Ascending aorta (tissue), 2 donors: ENCODE data around the gene ZNF555. TPM values are rescaled to one million over a fixed set of nuclear protein-coding genes. Genes with fewer than 3 reads are reported as not detected.
"Not testable (repeated sequence)": the region's sequence is repeated elsewhere in the genome, so short reads cannot be mapped to it uniquely, and the experiment has no call there.

Experiments used
- DNase-seq, 2 donors: peaks; one replicate each; pipeline ENCODE4 v3.0.0-alpha.2; 2019; ENCODE audit warnings: low spot score in 2 of 2
- H3K27ac ChIP-seq, 2 donors: fragments of 200-600 bp; sonication (generic); one replicate each; pipeline ENCODE4 v1.5.1; 2016 to 2017; ENCODE audit warnings: mild to moderate bottlenecking in 1 of 2
- H3K27me3 ChIP-seq: fragments of 200-600 bp; sonication (generic); one replicate; pipeline ENCODE4 v1.5.1; 2017
- H3K36me3 ChIP-seq, 2 donors: fragments of 200-600 bp; sonication (generic); one replicate each; pipeline ENCODE4 v1.5.1; 2016
- H3K4me1 ChIP-seq, 2 donors: fragments of 200-600 bp; sonication (generic); one replicate each; pipeline ENCODE4 v1.5.1; 2016 to 2017; ENCODE audit warnings: mild to moderate bottlenecking in 1 of 2
- H3K4me3 ChIP-seq, 2 donors: fragments of 200-600 bp; sonication (generic); one replicate each; pipeline ENCODE4 v1.5.1; 2016 to 2017; ENCODE audit warnings: mild to moderate bottlenecking in 1 of 2
- H3K9me3 ChIP-seq, 2 donors: fragments of 200-600 bp; sonication (generic); one replicate each; pipeline ENCODE4 v1.5.1; 2016
- intact Hi-C: fragments of 100-400 bp; cut with DNase I; formaldehyde crosslinking; loops from one replicate; pipeline ENCODE4 v1.15.1; 2023
- total RNA-seq: library from RNA; depleted of rRNA; stranded (reverse); fragments of >200 nt; gene quantifications from one replicate; pipeline ENCODE4 v1.1.0, GENCODE V29; 2016
- TF ChIP-seq, protein P1 (sequence below), 3 experiments: fragments of 200-600 bp in 2 of 3; fragments of 450-650 bp in 1 of 3; sonication (generic) in 2 of 3; IDR thresholded peaks; one replicate each; pipeline ENCODE4 v1.5.1; 2016 to 2019; ENCODE audit warnings: antibody characterized with exemption in 3 of 3, mild to moderate bottlenecking in 1 of 3, moderate library complexity in 1 of 3

The ZNF555 gene
- 6.8 TPM for total RNA-seq

DNA sequence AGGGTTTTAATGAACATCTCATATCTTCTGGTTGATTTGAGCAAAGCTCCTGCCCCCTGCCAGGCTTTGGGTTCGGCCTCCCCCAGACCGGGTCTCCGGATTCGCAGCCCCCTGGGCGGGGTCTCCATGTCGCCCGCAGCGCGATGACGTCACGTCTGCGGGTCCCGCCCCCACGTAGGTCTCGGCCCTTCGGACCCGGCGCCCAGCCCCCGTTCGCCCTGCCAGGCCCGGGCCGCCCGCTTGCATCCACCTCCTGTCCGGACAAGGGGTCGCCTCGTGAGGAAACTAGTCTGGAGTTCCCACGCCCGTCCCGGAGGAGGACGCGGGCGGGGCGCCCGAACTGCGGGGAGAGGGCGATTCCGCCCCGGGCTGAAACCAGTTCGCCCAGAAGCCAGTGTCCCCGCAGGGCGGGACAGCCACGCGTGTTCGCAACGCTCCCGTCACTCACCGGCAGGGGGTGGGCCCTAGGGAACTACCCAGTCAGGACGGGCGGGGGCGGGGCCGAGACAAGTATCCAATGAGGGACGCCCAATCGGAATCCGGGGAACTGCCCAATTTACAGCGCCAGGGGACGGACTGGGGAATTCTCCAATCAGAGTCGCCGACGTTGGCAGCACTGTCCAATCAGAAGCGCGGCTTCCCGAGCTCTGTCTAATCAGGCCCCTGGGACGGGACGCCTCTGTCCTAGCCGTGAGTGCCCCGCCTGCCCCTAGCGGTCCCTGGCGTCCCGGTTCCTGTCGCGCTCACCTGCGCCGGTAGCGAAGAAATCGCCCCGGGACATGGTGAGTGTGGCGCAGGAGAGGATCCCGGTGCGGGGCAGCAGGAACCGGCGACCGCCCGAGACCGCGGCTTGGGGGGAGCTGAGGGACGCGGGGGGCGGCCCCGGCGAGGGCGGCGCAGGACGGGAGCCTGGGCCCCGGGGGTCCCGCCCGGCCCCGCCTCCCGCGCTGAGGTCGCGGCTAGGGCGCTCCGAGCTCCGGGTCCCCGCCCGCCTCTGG, at the start of gene ZNF555:
ZNF555 (plus strand) TSS at position 682 of the 998 bp plus-strand sequence; CDS start at position 780, 98 bp downstream.
- DNase-seq = peak; percentile 99 to 100
- Histone ChIP-seq H3K4me3 (peak within 1 kb of the TSS; percentile 96 to 99), H3K36me3 (peaks cover 3 to 20% of the 10 kb centered on the region in 2 donors), H3K27ac (peak within 1 kb of the TSS; percentile 95), H3K9me3 (peaks cover 9 to 28% of the 10 kb centered on the region in 2 donors), H3K27me3 (no peaks in the 10 kb centered on the region), H3K4me1 (peaks cover 0 to 10% of the 10 kb centered on the region in 2 donors)
- TF ChIP-seq, protein P1, sequence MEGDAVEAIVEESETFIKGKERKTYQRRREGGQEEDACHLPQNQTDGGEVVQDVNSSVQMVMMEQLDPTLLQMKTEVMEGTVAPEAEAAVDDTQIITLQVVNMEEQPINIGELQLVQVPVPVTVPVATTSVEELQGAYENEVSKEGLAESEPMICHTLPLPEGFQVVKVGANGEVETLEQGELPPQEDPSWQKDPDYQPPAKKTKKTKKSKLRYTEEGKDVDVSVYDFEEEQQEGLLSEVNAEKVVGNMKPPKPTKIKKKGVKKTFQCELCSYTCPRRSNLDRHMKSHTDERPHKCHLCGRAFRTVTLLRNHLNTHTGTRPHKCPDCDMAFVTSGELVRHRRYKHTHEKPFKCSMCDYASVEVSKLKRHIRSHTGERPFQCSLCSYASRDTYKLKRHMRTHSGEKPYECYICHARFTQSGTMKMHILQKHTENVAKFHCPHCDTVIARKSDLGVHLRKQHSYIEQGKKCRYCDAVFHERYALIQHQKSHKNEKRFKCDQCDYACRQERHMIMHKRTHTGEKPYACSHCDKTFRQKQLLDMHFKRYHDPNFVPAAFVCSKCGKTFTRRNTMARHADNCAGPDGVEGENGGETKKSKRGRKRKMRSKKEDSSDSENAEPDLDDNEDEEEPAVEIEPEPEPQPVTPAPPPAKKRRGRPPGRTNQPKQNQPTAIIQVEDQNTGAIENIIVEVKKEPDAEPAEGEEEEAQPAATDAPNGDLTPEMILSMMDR (IDR thresholded peaks at IDR 0.05) = peak; percentile 32 to 74 (median 61)
- intact Hi-C loops = loop anchor here (1.0 to 2.0 kb wide), 4 partner anchors 22 to 110 kb away; partner anchors contain the start of genes THOP1, ZNF554 and ZNF57

DNA sequence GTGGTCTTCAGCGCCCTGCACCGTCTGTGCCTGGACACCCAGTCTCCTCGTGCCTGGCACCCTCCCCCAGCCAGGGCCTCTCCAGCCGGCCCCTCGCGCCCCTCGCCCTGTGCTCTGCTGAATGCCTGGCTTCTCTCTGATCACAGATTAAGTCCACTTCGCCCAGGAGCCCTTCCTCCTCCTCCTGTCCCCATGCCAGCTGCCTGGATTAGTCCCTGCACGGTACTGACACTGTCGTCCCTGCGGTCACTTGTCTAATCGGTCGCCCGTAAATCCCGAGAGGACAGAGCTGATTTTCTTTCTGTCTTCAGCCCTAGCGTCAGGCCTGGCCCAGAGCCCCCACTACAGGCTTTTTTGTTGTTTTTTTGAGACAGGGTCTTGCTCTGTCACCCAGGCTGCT, 49.4 kb upstream of the ZNF555 start:
- no peak overlapping the region for H3K27ac ChIP-seq
- H3K36me3 ChIP-seq = peaks cover 20 to 23% of the 10 kb centered on the region in 2 donors
- no peak for DNase-seq
- no peaks in the 10 kb centered on the region for H3K4me1 ChIP-seq
- no peak overlapping the region for H3K4me3 ChIP-seq
- no peaks in the 10 kb centered on the region for H3K9me3 ChIP-seq
- no peaks in the 10 kb centered on the region for H3K27me3 ChIP-seq
- TF ChIP-seq, protein P1 (IDR thresholded peaks at IDR 0.05) = no peak
- intact Hi-C loops = no loop called here

DNA sequence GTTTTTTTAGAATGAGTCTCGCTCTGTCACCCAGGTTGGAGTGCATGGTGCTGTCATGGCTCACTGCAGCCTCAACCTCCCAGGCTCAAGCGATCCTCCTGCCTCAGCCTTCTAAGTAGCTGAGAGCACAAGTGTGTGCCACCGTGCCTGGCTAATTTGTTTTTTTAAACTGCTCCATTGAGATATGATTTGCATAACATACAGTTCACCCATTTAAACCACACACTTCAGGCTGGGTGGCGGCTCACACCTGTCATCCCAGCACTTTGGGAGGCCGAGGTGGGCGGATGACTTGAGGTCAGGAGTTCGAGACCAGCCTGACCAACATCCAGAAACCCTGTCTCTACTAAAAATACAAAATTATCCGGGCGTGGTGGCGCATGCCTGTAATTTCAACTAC, 48.6 kb upstream of the ZNF555 start:
- DNase-seq, intact Hi-C loops, H3K27me3 ChIP-seq, H3K4me1 ChIP-seq, H3K9me3 ChIP-seq, H3K27ac ChIP-seq, H3K4me3 ChIP-seq: not testable (repeated sequence)
- H3K36me3 ChIP-seq = peaks cover 22 to 23% of the 10 kb centered on the region in 2 donors

DNA sequence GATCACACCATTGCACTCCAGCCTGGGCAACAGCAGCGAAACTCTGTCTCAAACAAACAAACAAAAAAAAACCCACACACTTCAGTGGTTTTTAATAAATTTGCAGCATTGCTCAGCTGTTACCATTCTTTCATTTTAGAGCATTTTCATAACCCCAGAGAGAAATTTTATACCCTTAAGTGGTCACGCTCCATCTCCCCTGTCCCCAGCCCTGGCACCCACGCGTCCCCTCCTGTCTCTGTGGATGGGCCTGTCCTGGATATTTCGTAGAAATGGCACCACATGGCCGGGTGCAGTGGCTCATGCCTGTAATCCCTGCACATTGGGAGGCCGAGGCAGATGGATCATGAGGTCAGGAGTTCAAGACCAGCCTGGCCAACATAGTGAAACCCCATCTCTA, 48.1 kb upstream of the ZNF555 start:
- no peaks in the 10 kb centered on the region for H3K9me3 ChIP-seq
- no peaks in the 10 kb centered on the region for H3K27me3 ChIP-seq
- H3K36me3 ChIP-seq = peaks cover 22 to 24% of the 10 kb centered on the region in 2 donors
- H3K27ac ChIP-seq = no peak overlapping the region
- H3K4me3 ChIP-seq = no peak overlapping the region
- DNase-seq = no peak
- intact Hi-C loops = no loop called here
- no peaks in the 10 kb centered on the region for H3K4me1 ChIP-seq
- TF ChIP-seq, protein P1 (IDR thresholded peaks at IDR 0.05) = no peak

- H3K27me3 ChIP-seq = no peaks in the 10 kb centered on the region
- H3K27ac ChIP-seq = no peak overlapping the region
- H3K36me3 ChIP-seq = peaks cover 22 to 28% of the 10 kb centered on the region in 2 donors
- no peaks in the 10 kb centered on the region for H3K4me1 ChIP-seq
- H3K9me3 ChIP-seq = no peaks in the 10 kb centered on the region
- DNase-seq = no peak
- intact Hi-C loops = no loop called here
- no peak overlapping the region for H3K4me3 ChIP-seq
- TF ChIP-seq, protein P1 (IDR thresholded peaks at IDR 0.05) = no peak
Observed at GRCh38 chr19:2793577-2793976, 47.7 kb upstream of the ZNF555 start.
